Left lung (tissue), 14 donors: ENCODE measurements around the gene OR13C4. TPM values are rescaled to one million over a fixed set of nuclear protein-coding genes. Genes with fewer than 3 reads are reported as not detected.

ENCODE experiments used
- ATAC-seq: fragments of 200-7000 bp; cut with Tn5 transposase; one replicate; pipeline ENCODE4 v1.9.1; 2020; ENCODE audit warnings: moderate library complexity
- DNase-seq, 4 donors: peaks; one replicate each; pipeline ENCODE4 v3.0.0-alpha.2; 2013 to 2020
- H3K27ac ChIP-seq, 2 donors: fragments of 200-600 bp; sonication (generic) in 1 of 2; one replicate each; pipeline versions ENCODE4 v1.5.0 to v1.8.0; 2020 to 2021
- H3K27me3 ChIP-seq, 2 donors: fragments of 200-600 bp; sonication (generic) in 1 of 2; one replicate each; pipeline versions ENCODE4 v1.5.0 to v1.8.0; 2020 to 2021
- H3K36me3 ChIP-seq, 2 donors: fragments of 200-600 bp; sonication (generic) in 1 of 2; one replicate each; pipeline versions ENCODE4 v1.5.0 to v1.8.0; 2020 to 2021
- H3K4me1 ChIP-seq, 2 donors: fragments of 200-600 bp; one replicate each; pipeline ENCODE4 v1.8.0; 2021
- H3K4me3 ChIP-seq, 2 donors: fragments of 200-600 bp; sonication (generic) in 1 of 2; one replicate each; pipeline versions ENCODE4 v1.5.0 to v1.8.0; 2020 to 2021; ENCODE audit warnings: mild to moderate bottlenecking in 1 of 2
- H3K9me3 ChIP-seq, 2 donors: fragments of 200-600 bp; sonication (generic) in 1 of 2; one replicate each; pipeline versions ENCODE4 v1.5.0 to v1.8.0; 2020 to 2021
- CTCF ChIP-seq, 2 donors: fragments of 200-600 bp; sonication (generic) in 1 of 2; IDR thresholded peaks; one replicate each; pipeline versions ENCODE4 v1.5.0 to v1.8.0; 2021; ENCODE audit warnings: antibody characterized with exemption in 2 of 2
- intact Hi-C, 2 donors: fragments of 100-400 bp; cut with DNase I; formaldehyde crosslinking; loops; one replicate each; pipeline versions ENCODE4 v1.11.2 to v1.14.2; 2022
- long read RNA-seq, 12 donors: library from polyadenylated mRNA in 2 of 12; unstranded in 2 of 12; transcript quantifications; one replicate each; pipeline ENCODE4 v2.0.0 and lab custom pipeline, GENCODE V29; 2019 to 2026
- polyA plus RNA-seq, 6 donors: library from polyadenylated mRNA; unstranded; fragments of 120-200 nt; gene quantifications; one replicate each; pipeline ENCODE4 v1.2.1, GENCODE V29; 2013; ENCODE audit not compliant: insufficient read length in 6 of 6
- total RNA-seq, 2 donors: library from RNA; stranded (reverse); fragmentation: NEBNext Ultra II Directional; extraction: Animal tissue kit (Norgen Biotek cat#: 25700); gene quantifications; one replicate each; pipeline ENCODE4 v1.2.1, GENCODE V29; 2021
- donor health status: DM: no; HTN: yes; CAD: no.
- donor health status: DM: no; HTN: no; CAD: no.

The OR13C4 gene
- total RNA-seq = not detected
- not detected for polyA plus RNA-seq
- long read RNA-seq, donor 1 = 0 reads
- long read RNA-seq, donor 2 = 0 reads
- long read RNA-seq, donor 3 = 0 reads
- long read RNA-seq, donor 4 = 0 reads
- long read RNA-seq, donor 5 = 0 reads
- long read RNA-seq, donor 6 = 0 reads
- long read RNA-seq, donor 7 = 0 reads
- long read RNA-seq, donor 8 = 0 reads
- long read RNA-seq, donor 9 = 0 reads
- long read RNA-seq, donor 10 = 0 reads
- long read RNA-seq, donor 11 = 0 reads
- long read RNA-seq, donor 12 = 0 reads

DNA sequence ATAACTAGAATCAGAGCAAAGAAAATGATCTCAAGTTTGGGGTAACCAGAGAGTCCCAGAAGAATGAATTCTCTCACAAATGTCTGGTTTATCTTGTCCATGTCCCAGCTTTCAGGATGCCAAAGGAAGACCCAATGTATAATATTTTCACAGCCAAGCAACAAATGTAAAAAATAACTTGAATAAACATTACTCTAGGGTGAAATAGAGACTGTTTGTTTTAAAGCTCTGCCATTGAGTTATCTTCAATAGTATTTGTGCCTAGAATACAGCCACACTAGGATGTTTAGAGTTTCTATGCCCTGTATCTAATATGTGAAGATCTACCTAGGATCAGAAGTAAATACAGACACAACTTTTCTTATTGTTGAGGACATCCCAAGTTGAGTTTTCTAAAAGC lies at the start of gene OR13C4:
OR13C4 (minus strand) TSS at position 101 of the 400 bp plus-strand sequence; CDS start at position 101, 0 bp downstream.
- Histone ChIP-seq H3K36me3 (no peaks in the 10 kb centered on the region), H3K4me3 (no peak within 1 kb of the TSS), H3K9me3 (peaks cover 0 to 6% of the 10 kb centered on the region in 2 donors), H3K4me1 (no peaks in the 10 kb centered on the region), H3K27ac (no peak within 1 kb of the TSS), H3K27me3 (no peaks in the 10 kb centered on the region)
- ATAC-seq (no peak), DNase-seq (no peak)
- TF ChIP-seq CTCF (IDR thresholded peaks at IDR 0.05) = no peak
- intact Hi-C loops = no loop called here

DNA sequence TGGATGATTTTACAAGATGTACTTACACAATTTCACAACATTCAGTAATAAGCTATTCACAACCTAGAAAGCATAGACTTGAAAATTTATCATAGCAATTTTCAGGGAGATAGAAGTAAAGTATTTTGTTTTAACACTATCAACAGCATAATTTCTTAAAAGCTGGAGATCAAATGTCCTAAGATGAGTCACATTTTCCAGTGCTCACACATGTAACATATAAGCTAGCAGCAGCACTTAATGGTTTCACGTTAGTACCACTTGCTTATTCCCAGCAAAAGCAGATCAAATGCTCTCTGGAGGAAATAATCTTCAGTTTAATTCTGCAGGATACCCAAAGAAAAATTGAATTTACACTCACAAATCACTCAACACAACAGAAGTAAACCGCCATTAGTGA lies 48.4 kb upstream of the OR13C4 start:
- intact Hi-C loops = no loop called here
- ATAC-seq = no peak
- Histone ChIP-seq H3K4me3 (no peak overlapping the region), H3K36me3 (no peaks in the 10 kb centered on the region), H3K27ac (no peak overlapping the region), H3K9me3 (peaks cover 0 to 20% of the 10 kb centered on the region in 2 donors), H3K4me1 (no peaks in the 10 kb centered on the region), H3K27me3 (no peaks in the 10 kb centered on the region)
- no peak for DNase-seq
- no peak for TF ChIP-seq CTCF (IDR thresholded peaks at IDR 0.05)

GRCh38 chr9:104572612-104573011 lies 45.6 kb upstream of the OR13C4 start:
- no peak for DNase-seq
- Histone ChIP-seq H3K27me3 (no peaks in the 10 kb centered on the region), H3K27ac (no peak overlapping the region), H3K9me3 (peaks cover 0 to 26% of the 10 kb centered on the region in 2 donors), H3K4me3 (no peak overlapping the region), H3K4me1 (no peaks in the 10 kb centered on the region), H3K36me3 (no peaks in the 10 kb centered on the region)
- intact Hi-C loops = no loop called here
- ATAC-seq = no peak
- TF ChIP-seq CTCF (IDR thresholded peaks at IDR 0.05) = no peak

DNA sequence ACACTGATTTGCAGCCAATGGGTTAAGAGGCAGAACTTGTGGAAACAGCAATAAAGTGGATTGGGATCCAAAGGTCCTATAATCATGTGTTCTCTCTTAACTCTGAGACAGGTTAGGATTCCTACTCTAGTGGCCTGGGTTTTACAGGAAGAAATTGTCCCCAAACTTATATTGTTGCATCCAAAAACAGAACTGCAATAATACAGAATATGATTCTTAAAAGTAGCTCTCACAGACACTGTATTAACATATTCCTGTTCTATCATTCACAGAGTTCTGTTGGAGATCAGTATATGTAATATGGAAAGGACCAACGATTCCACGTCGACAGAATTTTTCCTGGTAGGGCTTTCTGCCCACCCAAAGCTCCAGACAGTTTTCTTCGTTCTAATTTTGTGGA lies 41.9 kb upstream of the OR13C4 start, which contains the start of gene OR13C8:
OR13C8 (plus strand) TSS at position 301 of the 400 bp plus-strand sequence; CDS start at position 301, 0 bp downstream.
- Histone ChIP-seq H3K4me3 (no peak within 1 kb of the TSS), H3K27me3 (no peaks in the 10 kb centered on the region), H3K9me3 (peaks cover 0 to 26% of the 10 kb centered on the region in 2 donors), H3K27ac (no peak within 1 kb of the TSS), H3K36me3 (no peaks in the 10 kb centered on the region), H3K4me1 (no peaks in the 10 kb centered on the region)
- ATAC-seq = no peak
- intact Hi-C loops = no loop called here
- no peak for TF ChIP-seq CTCF (IDR thresholded peaks at IDR 0.05)
- no peak for DNase-seq

DNA sequence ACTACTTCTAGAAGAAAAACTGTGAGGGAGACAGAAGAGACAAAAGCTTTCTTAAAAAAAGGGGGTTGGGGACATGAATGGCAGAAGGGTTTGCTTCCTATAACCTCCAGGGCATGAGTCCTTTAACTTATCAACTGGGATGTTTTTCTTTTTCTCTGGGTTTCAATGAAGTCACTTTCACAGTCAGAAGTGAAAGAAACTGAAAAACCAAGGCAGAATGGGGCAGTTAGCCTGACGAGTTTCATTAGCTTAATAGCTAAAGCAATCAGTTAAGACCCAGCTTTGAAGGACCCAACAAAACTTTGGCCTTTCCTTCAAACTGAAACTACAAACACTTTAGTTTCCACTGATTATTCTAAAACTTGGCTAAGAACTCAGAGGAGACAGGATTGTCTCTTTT lies 37.3 kb upstream of the OR13C4 start:
- H3K36me3 ChIP-seq = no peaks in the 10 kb centered on the region
- intact Hi-C loops = no loop called here
- H3K27me3 ChIP-seq = no peaks in the 10 kb centered on the region
- DNase-seq (no peak), ATAC-seq (no peak)
- no peaks in the 10 kb centered on the region for H3K4me1 ChIP-seq
- no peak overlapping the region for H3K4me3 ChIP-seq
- TF ChIP-seq CTCF (IDR thresholded peaks at IDR 0.05) = no peak
- H3K9me3 ChIP-seq = peaks cover 0 to 4% of the 10 kb centered on the region in 2 donors
- no peak overlapping the region for H3K27ac ChIP-seq
